Occipital lobe (tissue), 2 donors: ENCODE data around the gene CPT1A. TPM values are rescaled to one million over a fixed set of nuclear protein-coding genes. Genes with fewer than 3 reads are reported as not detected.

Experiments
- DNase-seq: peaks from one replicate; lab custom pipeline; 2025; lab: John Stamatoyannopoulos, UW
- total RNA-seq: library from RNA; depleted of rRNA; stranded (reverse); fragments of >200 nt; gene quantifications from one replicate; pipeline ENCODE4 v1.2.3, GENCODE V29; 2014

CPT1A gene
- total RNA-seq, 1 donor from 2014 or later = 5.5 TPM

DNA sequence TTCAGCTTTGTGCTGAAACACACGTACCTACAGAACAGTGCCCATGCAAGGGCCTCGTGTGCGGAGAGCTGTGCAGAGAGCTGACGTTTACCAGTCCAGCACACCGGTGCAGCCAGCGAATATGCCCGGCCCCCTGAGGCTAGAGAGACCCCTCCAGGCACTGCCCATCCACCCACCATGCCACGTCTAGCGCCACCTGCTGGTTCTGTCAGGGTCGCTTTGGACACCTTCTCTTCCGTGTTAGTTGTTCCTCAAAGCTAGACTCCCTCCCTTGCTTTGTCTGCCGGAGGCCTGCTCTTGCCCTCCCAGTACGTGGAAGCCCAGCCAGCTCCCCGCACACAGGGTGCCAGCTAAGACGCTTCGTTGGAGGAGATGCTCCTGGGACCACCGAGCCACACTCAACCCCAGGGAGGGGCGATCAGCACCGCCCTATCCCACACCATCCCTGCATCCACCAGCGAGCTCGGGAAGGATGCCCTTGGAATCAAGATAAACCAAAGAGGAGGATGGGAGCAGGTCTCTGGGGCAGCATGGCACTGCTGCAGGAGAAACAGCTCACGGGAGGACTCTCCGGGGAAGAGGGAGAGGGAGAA is 43.4 kb downstream of the CPT1A start:
- no peak for DNase-seq

DNA sequence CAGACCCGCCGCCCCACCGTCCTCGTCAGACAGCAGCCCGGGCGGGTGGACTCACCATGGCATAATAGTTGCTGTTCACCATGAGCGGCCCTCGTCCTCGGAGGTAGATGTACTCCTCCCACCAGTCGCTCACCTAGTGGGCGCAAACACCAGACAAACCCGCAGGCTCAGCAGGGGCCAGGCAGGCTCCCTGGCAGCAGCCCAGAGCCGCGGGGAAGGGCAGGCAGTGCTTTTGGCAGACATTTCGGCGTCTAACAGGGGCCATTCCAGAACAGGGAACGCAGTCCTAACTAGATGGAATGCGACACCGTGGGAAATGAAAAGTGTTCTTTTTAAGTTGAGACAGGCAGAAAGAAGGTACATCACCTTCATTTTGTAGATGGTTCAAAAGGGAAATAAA is 44.9 kb downstream of the CPT1A start:
- DNase-seq = no peak

DNA sequence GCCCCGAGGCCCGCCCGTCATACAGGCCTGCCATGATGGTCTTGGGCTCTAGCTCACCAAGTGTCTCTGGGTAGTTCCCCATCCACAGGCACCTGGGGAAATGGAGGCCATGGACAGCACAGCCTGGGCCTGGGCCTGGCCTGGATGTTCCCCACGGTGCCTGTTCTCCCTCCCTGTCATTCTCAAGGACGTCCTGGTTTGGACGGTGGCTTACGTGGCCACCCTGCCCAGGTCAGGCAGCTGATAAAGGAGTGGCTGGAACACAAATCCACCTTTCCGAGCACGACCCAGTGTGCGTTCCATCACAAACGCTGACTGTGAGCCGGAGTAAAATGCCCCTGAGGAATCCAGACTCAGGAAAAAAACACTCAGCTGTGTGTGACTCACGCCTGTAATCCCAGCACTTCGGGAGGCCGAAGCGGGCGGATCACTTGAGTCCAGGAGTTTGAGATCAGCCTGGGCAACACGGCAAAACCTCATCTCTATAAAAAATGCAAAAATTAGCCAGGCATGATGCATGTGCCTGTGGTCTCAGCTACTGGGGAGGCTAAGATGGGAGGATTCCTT is 49.2 kb downstream of the CPT1A start:
- no peak for DNase-seq

DNA sequence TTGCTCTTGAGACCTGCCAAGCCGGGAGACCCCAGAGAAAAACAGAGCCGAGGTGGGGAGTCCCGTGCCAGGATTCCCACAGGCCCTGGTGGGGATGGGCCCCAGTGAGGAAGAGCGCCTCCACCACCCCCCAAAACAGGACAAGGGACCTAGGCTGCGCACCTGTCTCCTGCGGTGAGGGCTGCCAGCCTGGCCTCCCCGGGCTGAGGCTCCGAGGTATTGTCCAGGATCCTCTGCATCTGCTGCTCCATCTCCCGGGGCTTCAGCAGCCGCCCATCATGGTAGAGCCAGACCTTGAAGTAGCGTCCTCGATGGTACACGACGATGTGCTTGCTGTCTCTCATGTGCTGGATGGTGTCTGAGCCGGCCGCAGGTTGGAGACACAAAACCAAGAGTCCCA is 57.1 kb downstream of the CPT1A start:
- no peak for DNase-seq

DNA sequence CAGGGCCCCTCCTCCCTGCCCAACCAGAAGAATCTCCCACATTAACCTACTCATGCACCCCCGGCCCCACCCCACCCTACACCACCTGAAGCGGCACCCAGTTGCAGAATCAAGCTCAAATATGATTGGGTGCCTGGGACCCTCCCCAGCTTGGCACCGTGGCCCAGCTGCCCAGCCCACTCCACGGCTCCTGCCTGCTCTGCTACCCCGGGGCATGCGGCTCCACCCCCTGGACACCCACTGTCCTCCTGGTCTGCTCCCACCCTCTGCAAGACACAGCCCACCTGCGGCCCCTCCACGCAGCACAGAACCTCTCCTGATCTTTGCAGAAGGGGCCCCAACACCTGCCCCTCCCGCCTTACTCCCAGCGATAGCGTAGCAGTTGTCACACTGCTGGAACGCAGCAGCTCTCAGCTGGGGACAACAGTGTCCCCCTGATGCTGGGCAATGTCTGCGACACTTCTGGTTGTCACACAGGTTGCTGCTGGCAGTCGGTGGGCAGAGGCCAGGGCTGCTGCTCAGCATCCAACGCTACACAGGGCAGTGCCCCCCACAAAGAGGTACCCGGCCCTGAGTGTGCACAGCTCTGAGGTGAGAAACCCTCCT is 58.4 kb downstream of the CPT1A start:
- no peak for DNase-seq

DNA sequence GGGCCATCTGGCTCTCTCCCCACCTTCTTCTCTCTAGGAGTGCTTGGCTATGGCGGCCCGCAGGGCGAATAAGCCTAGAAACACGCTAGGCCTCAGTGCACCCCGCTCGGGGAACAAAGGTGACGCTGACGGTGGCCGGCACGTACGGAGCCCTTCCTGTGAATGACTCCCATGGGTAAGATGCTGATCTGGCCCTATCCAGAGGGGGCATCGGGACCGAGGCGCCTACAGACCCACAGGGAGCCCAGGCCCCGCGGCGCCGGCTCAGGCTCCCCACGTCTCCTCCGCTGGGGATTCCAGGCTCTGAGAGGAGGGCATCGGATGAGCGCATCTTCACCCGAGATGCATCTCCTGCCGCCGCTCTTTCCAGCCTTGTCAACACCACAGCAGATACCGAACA is 59.0 kb downstream of the CPT1A start:
- DNase-seq = no peak

DNA sequence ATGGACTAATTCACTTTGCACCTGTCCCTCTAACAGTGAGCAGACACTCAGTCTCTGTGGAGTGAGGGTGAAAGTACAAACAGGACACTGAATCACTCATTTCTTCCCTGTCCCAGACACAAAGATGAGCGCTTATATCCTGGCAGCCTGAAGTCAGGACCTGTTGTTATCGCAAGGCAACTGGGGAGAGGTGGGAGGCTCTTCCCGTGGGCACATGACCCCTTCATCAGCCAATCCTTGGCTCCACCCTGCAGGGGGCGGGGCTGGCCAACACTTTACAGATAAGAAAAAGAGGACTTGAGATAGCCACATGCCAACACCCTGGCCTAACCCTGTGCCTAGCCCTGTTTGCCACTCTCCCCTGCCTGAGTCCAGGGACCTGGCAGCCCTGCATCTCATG is 60.9 kb downstream of the CPT1A start:
- no peak for DNase-seq

DNA sequence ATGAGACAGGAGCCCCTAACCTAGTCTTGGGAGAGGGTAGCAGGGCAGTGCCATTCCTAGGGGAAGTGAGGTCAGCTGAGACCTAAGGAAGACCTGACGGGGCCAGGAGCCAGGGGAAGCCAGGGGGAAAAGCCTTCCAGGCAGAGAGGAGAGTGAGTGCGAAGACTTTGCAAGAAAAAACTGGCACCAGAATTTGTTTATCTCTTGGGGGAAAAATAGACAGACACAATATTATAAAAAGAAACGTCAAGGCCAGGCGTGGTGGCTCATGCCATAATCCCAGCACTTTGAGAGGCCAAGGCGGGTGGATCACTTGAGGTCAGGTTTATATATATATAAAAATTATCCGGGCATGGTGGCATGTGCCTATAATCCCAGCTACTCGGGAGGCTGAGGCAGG is 63.5 kb downstream of the CPT1A start:
- no peak for DNase-seq

DNA sequence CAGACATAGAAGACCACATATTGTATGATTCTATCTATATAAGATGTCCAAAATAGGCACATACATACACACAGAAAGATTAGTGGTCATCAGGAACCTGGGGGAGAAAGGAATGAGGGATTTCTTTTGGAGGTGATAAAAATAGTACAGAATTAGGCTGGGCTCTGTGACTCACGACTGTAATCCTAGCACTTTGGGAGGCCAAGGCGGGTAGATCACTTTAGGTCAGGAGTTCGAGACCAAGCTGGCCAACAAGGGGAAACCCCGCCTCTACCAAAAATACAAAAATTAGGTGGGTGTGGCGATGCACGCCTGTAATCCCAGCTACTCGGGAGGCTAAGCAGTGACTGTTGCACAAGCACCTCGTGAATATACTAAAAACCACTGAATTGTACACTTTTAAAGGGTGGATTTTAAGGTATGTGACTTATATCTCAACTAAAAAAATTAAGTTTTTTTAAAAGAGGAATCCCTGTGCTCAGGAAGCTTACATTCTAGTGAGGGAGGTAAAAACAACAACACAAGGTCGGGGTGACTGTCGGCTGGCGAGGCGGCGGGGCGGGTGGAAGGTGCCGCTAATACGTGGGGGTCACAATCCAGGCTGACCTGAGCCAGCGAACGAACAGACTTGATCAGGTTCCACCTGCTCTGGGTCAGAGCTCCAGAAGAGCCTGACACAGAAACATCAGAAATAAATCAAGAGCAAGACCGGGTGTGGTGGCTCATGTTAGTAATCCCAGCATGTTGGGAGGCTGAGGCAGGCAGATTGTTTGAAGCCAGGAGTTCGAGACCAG is 65.1 kb downstream of the CPT1A start:
- DNase-seq = no peak

DNA sequence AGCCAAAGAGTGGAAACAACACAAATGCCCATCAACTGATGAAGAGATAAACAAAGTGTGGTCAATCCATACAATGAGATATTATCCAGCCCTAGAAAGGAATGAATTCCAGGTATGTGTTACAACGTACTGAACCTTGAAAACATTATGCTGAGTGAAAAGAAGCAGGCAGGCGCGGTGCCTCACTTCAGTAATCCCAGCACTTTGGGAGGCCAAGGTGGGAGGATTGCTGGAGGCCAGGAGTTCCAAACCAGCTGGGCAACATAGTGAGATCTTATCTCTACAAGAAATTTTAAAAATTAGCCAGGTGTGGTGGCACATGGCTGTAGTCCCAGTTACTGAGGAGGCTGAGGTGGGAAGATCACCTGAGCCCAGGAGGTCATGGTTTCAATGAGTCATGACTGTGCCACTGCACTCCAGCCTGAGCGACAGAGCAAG is 65.7 kb downstream of the CPT1A start:
- DNase-seq = no peak

DNA sequence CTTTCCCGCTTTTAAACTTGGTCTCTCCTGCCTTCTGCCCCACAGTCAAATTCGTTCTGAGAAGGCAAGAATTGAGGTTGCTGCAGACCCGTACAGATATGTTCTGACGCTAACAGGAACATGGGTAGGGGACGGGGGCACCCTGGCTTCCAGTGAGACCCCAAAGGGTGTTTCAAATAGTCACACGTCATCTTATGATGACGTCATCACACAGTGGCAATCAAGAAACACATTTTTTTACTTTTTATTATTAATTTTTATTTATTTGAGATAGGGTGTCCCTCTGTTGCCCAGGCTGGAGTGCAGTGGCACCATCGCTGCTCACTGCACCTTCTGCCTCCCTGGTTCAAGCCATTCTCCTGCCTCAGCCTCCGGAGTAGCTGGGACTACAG is 67.5 kb downstream of the CPT1A start:
- DNase-seq = no peak

DNA sequence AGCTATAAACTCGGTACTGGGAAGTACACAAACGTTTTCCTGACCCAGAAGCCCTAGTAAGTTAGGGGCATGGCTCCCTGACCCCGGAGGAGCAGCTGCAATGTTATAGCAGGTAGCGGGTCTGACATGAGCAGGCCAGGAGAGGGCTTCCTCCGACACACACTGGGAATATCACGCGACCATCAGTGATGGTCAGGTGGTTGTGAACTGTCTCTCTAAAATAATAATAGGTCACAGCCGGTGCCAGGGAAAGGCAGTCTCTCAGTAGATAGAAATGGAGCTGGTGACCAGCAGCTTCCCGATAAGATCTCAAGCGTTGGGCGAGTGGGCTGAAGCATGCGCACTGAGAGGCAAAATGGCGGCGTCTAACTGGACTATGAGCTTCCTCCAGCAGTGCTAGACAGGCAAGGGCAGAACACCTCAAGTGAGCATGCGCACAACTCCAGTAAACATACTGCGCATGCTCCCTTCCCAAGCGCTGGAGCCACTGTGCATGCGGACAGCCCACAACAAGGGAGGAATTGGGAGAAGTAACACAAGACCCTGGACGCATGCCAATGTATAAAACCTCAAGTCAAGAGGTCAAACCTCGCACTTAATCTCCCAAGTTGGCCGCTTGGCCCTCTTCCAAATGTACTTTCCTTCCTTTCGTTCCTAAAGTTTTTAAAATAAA is 68.1 kb downstream of the CPT1A start:
- DNase-seq = no peak

DNA sequence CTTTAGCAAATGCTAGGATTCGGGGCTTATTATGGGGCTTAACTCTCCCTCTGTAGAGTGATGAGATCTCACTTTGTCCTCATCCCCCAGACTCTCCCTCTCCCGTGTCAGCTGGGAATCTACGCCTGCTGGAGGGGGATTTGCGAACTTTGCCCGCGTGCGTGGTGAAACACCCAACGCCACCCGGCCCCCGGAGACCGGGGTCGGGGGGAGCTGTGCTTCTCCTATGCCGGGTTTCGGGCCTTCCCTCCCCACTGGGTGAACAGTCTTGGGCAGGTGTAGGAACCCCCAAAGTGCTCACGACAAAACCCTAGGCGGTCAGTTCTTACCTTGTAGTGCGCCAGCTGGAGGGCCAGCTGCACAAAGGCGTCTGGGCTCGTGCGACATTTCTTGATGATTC is 68.8 kb downstream of the CPT1A start:
- DNase-seq = no peak

DNA sequence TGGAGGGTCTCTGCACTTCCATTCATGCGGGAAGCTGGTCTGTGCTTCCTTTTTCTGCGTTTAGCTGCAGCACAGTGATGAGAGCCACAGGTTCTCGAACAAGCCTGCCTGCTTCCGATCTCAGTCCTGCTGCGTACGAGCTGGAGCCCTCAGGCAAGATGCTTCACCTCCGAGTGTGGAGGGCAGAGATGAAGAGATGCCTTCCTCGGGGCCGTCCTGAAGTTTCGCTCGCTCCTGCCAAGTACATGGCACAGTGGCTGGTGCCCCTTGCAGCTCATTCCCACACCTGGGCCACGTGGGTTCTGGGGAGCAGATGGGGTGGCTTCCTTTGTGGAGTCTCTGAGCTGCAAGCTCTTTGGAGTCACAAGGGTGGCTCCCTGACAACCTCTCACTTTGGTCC is 70.9 kb downstream of the CPT1A start:
- no peak for DNase-seq

DNA sequence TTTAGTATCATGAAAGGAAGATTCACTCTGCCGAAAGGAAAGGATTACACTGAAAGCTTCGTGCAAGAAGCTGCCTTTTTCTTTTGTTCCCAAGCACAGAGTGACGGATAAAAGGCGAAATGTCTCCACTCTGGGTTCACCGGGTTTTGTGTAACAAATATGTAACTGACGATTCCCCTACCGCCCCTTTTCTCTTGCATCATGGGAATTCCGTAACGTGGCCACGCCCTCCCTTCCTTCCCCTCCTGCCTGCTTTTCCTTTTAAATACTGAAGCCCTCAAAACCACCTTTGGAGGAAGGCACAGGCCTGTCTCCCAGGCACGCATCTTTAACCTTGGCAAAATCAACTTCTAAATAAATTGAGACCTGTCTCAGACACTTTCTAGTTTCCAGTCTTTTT is 74.0 kb downstream of the CPT1A start:
- DNase-seq = no peak

DNA sequence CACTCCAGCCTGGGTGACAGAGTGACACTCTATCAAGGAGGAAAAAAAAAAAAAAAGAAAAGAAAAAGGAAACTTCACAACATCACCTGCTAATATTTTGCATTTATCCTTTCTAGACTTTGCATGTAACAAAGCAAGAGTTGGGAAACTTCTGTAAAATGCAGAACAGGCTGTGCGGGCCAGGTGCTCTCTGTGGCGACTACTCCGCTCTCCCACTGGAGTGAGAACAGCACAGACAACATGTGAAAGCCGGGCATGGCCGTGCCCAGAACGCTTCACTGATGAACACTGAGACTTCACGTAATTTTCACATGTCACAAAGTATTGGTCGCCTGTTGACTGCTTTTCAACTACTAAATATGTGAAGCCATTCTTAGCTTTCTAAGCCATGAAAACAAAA is 74.9 kb downstream of the CPT1A start:
- DNase-seq = no peak

DNA sequence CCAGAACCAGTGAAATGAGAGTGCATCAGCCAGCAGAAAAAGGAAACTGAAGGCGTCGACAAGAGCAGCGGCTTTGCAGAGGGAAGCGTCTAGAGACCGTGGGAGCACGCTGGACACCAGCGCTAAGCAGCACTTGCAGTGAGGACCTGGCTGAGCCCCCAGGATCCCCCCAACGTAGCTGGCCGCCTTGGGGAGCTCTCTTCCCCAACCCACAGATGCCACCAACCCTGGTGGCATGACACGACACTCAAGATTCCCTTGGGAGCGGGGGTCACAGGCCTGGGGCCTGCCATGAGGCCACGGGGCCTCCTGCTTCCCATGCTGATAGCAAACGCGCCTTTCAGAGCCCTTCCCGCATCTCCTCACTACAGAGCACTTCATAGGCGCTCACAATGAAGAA is 77.0 kb downstream of the CPT1A start:
- no peak for DNase-seq

DNA sequence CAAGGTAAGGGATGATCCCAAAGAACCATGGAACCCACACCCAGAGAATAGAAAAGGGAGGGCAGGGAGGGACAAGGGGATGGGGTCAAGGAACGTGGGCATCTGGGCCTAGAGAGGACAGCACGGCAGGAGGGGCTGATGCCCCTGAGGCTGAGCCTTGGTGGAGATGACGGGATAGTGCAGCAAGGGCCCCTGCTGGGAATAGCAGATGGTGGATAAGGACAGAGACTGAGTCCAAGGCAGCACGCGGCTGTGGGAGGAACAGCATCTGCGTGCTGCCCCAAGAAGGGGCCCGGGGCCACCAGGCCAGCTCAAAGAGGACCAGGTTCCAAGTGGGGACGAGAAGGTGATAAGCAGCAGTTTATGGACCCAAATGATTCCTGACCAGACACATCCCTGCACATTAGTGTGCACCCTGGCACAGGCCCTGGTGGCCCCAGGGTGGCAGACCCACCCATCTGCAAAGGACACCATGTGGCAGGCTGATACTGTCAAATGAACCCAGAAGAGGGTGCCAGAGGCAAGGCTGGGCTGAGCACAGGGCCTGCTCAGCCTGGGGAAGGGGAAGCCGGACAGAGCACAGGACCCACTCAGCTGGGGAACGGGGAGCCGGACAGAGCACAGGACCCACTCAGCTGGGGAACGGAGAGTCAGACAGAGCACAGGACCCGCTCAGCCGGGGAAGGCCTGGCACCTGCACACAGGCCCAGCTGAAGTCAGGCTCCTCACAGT is 77.6 kb downstream of the CPT1A start:
- no peak for DNase-seq

DNA sequence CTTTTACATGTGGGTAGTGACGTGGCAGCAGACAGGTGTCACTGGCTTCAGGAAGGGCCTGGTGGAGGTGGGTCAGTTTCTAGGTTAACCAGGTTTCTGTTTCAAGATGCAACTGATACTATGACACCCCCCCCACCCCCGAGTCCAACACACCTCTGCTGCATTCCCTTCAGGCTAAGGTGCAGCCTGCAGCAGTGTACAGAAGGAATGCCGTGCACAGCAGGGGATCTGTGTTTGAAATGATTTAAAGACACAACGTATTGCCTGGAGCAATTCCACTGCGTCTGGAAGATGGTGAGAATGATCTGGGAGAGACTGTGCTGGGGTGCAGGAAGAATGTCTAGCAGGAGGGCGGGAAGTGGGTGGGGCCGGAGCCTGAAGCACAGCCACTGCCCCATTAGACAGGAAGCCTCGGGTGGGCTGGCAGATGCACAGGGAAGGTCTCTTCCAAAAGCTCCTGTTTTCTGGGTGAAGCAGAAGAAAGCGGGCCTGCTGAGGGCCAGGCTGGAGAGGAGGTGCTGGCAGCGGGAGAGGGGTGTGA is 78.5 kb downstream of the CPT1A start:
- DNase-seq = no peak

DNA sequence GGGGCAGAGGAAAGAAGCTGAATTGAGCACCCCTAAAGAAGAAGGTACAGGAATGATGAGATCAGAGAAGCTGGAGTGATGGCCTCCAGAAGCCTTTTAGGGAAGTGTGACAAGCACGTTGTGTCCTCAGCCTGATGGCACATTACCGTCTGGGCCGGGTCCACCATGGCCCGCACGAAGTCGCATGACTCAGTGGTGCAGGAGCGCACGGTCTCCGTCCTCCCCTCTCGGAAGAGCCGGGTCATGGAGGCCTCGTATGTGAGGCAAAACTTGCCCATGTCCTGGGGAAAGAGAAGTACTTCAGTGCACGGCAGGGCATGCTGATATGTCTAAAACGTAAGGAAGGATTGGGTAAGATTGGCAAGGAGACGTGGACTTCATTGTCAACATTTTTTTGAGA is 79.2 kb downstream of the CPT1A start:
- DNase-seq = no peak

DNA sequence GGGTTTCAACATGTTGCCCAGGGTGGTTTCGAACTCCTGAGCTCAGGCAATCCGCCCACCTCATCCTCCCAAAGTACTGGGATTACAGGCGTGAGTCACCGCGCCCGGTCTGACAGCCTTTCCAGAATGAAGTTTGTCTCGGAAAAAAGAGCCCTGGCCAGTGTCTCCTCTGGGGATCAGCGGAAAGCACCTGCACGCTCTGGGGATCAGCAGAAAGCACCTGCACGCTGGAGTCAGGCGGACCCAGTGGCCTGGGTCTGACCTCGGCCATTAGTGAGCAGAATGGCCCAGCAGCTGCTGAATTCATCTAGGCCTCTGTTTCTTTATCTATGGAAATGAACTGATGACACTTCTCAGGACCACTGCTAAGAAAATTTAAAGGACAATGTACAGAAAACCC is 79.9 kb downstream of the CPT1A start:
- no peak for DNase-seq
